DND-41 (cell line): Measurements from ENCODE around the gene TBC1D5.

ENCODE experiments used
- EZH2 ChIP-seq: IDR thresholded peaks from 3 replicates; pipeline ENCODE4 v1.6.1; 2012; ENCODE audit warnings: borderline replicate concordance, low read depth, mild to moderate bottlenecking, moderate library complexity, low read length, inconsistent platforms; ENCODE audit not compliant: severe bottlenecking
- TF ChIP-seq, protein P1 (sequence below): IDR thresholded peaks from 2 replicates; pipeline ENCODE4 v1.5.1; 2012; ENCODE audit warnings: borderline replicate concordance, low read length, moderate library complexity, mild to moderate bottlenecking; ENCODE audit not compliant: poor library complexity, severe bottlenecking; ENCODE audit errors: extremely low read depth

DNA sequence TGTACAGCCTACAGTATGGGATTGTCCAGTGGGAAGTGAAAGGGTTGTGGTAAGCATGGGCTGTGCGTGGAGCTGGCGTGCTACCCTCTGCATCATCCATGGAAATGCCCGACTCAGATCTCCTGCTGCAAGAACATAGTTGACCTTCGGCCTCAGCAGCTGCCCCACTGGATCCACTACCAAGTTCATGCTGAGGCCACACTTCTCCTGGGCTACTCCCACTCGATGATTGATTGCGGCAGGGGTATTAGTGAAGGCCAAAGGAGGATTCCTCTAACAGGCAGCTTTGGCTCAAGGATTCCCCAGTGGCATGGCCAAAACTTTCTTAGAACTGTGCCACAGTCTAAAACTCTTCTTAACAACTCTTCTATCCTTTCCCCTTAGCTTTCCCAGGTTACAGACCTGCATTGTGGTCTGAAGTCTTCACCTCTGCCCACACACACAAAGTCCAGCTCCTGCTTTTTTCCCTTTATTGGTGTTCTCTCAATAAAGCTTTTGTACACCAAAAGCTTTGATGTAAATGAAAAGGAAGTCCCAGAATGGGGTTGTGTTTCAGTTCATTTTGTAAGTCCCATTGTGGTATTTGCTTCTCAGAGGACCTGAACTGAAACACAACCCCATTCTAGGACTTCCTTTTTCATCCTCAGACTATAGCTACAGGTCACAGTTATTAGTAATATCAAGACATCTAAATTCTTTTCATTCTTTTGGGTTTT, 4.9 kb upstream of the TBC1D5 start:
- TF ChIP-seq, protein P1, sequence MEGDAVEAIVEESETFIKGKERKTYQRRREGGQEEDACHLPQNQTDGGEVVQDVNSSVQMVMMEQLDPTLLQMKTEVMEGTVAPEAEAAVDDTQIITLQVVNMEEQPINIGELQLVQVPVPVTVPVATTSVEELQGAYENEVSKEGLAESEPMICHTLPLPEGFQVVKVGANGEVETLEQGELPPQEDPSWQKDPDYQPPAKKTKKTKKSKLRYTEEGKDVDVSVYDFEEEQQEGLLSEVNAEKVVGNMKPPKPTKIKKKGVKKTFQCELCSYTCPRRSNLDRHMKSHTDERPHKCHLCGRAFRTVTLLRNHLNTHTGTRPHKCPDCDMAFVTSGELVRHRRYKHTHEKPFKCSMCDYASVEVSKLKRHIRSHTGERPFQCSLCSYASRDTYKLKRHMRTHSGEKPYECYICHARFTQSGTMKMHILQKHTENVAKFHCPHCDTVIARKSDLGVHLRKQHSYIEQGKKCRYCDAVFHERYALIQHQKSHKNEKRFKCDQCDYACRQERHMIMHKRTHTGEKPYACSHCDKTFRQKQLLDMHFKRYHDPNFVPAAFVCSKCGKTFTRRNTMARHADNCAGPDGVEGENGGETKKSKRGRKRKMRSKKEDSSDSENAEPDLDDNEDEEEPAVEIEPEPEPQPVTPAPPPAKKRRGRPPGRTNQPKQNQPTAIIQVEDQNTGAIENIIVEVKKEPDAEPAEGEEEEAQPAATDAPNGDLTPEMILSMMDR: no peak
- no peak for TF ChIP-seq EZH2
